Stimulated activated CD4-positive, alpha-beta T cell treated with anti-CD3 and anti-CD28 coated beads, Interleukin-12 subunit alpha, Interleukin-12 subunit beta, amount 100 ng/mL, for 48 hours (primary cell): ENCODE results near the gene DLG5.

Experiments used
- DNase-seq, 3 donors: peaks; one replicate each; pipeline ENCODE4 v3.0.0-alpha.2; 2020; ENCODE audit warnings: low read depth in 2 of 3, low spot score in 1 of 3

DLG5 gene

GRCh38 chr10:77894058-77894457, 32.5 kb downstream of the DLG5 start:
- DNase-seq: no peak

GRCh38 chr10:77893386-77893785, 33.2 kb downstream of the DLG5 start:
- no peak for DNase-seq

GRCh38 chr10:77892761-77893160, 33.8 kb downstream of the DLG5 start:
- no peak for DNase-seq

GRCh38 chr10:77892021-77892739, 34.4 kb downstream of the DLG5 start:
- no peak for DNase-seq

- no peak for DNase-seq
Observed at GRCh38 chr10:77890097-77890496, 36.5 kb downstream of the DLG5 start.

- DNase-seq: no peak
Observed at GRCh38 chr10:77889277-77889903, 37.2 kb downstream of the DLG5 start.

GRCh38 chr10:77888356-77888703, 38.2 kb downstream of the DLG5 start:
- no peak for DNase-seq

GRCh38 chr10:77887631-77888355, 38.8 kb downstream of the DLG5 start:
- DNase-seq: no peak

GRCh38 chr10:77886795-77887355, 39.7 kb downstream of the DLG5 start:
- DNase-seq: no peak

- DNase-seq: no peak
Observed at GRCh38 chr10:77884181-77884580, 42.4 kb downstream of the DLG5 start.

GRCh38 chr10:77881636-77882035, 44.9 kb downstream of the DLG5 start:
- no peak for DNase-seq

GRCh38 chr10:77881222-77881621, 45.3 kb downstream of the DLG5 start:
- DNase-seq: no peak

GRCh38 chr10:77879710-77880109, 46.8 kb downstream of the DLG5 start:
- DNase-seq: no peak

- DNase-seq: no peak
Observed at GRCh38 chr10:77879065-77879464, 47.5 kb downstream of the DLG5 start.

GRCh38 chr10:77877441-77878344, 48.9 kb downstream of the DLG5 start:
- no peak for DNase-seq

GRCh38 chr10:77875730-77876129, 50.8 kb downstream of the DLG5 start:
- DNase-seq: no peak

- no peak for DNase-seq
Observed at GRCh38 chr10:77874872-77875271, 51.7 kb downstream of the DLG5 start.

GRCh38 chr10:77873536-77874380, 52.8 kb downstream of the DLG5 start:
- peak; percentile 8 to 39 (median 23) for DNase-seq

GRCh38 chr10:77872947-77873535, 53.5 kb downstream of the DLG5 start:
- no peak for DNase-seq
